Transverse colon (tissue), 3 donors: ENCODE data around the gene DCAF6.

Experiments
- POLR2A ChIP-seq: fragments of 450-650 bp; IDR thresholded peaks from one replicate; pipeline ENCODE4 v1.6.1; 2016; ENCODE audit warnings: antibody characterized with exemption, mild to moderate bottlenecking, moderate library complexity
- TF ChIP-seq, protein P1 (sequence below), 5 experiments: fragments of 200-600 bp in 3 of 5; fragments of 450-650 bp in 2 of 5; sonication (generic) in 3 of 5; IDR thresholded peaks; 1 replicate in 2 of 5; 2 replicates in 3 of 5; pipeline ENCODE4 v1.5.1; 2016 to 2017; ENCODE audit warnings: antibody characterized with exemption in 5 of 5, inconsistent platforms in 3 of 5, mild to moderate bottlenecking in 2 of 5, moderate library complexity in 1 of 5

DNA sequence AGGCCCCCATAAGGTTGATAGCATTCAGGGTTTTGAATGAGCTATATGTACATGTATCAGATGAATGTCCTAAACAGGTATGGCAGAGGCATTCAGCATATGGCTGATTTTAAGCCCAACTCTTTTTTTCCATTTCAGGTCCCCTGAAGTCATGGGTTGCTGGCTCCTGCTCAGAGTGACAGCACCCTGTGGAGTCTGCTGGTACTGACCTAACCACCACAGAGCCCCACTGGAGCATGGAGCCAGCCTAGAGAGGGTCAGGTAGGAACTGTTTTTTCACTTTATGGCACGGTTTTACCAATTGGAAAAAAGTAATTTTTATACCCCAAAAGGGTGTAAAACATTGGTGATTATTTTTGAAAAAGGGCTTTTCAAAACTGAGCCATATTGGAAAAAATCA lies 82.9 kb downstream of the DCAF6 start:
- TF ChIP-seq POLR2A: no peak
- TF ChIP-seq, protein P1, sequence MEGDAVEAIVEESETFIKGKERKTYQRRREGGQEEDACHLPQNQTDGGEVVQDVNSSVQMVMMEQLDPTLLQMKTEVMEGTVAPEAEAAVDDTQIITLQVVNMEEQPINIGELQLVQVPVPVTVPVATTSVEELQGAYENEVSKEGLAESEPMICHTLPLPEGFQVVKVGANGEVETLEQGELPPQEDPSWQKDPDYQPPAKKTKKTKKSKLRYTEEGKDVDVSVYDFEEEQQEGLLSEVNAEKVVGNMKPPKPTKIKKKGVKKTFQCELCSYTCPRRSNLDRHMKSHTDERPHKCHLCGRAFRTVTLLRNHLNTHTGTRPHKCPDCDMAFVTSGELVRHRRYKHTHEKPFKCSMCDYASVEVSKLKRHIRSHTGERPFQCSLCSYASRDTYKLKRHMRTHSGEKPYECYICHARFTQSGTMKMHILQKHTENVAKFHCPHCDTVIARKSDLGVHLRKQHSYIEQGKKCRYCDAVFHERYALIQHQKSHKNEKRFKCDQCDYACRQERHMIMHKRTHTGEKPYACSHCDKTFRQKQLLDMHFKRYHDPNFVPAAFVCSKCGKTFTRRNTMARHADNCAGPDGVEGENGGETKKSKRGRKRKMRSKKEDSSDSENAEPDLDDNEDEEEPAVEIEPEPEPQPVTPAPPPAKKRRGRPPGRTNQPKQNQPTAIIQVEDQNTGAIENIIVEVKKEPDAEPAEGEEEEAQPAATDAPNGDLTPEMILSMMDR (IDR thresholded peaks at IDR 0.05): no peak
